HG03095 (cell line): ENCODE results near the gene PPP2R2C.

Experiments
- ATAC-seq: cut with Tn5 transposase; IDR thresholded peaks from one replicate; pipeline ENCODE4 v1.9.1; 2021; ENCODE audit warnings: moderate library complexity; ENCODE audit not compliant: unreplicated experiment

Gene PPP2R2C

GRCh38 chr4:6404611-6405396 is 67.6 kb downstream of the PPP2R2C start:
- no peak for ATAC-seq

DNA sequence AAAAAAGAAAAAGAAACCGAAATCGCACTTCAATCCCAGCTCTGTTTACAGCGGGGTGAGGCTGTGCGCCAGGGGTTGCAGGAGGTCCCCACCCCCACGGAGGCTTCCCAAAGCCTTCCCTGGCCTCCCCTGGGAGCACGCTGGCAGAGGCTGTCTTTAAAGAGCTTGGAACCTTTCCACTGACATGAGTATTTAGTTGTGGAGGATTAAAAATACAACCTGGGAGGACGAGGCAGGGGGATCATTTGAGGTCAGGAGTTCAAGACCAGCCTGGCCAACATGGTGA is 69.1 kb downstream of the PPP2R2C start:
- no peak for ATAC-seq

GRCh38 chr4:6402566-6403399 is 69.6 kb downstream of the PPP2R2C start:
- ATAC-seq, result no peak

DNA sequence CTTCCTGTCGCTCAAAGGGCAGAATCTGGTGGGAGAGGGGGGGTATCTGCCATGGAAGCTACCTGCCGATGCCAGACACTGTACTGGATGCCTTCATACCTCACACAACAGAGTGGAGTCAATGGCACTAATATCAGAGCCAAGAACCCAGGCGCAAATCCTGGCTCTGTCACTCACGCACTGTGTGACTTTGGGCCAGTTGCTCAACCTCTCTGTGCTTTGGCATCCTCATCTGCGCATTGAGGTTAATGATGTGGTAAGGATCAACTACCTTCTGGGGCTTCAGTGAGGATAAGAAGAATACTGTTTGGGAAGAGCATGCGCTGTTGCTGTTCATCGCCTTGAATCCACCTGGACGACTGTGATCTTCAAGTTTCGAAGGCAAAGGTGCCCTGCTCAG is 70.6 kb downstream of the PPP2R2C start:
- no peak for ATAC-seq

DNA sequence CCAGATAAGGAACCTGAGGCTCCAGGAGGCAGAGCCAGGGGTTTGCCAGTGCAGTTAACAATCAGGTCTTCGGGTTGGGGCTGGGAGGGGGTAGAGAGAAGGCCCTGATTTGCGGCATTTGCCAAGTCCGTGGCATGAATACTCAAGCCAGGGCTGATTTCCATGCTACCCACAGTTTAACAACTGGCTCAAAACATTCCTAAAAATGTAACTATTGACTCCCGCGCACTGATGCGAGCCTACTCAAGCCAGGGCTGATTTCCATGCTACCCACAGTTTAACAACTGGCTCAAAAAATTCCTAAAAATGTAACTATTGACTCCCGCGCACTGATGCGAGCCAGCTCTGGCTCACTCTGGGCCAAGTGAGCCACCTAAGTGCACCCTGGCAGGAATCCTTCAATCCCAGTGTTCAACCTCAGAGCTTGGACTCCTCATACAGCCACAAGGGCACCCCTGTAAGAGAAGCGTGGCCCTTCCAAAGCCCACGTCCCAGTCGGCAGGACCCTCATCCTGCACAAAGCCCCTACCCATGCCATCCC is 75.6 kb downstream of the PPP2R2C start:
- no peak for ATAC-seq

DNA sequence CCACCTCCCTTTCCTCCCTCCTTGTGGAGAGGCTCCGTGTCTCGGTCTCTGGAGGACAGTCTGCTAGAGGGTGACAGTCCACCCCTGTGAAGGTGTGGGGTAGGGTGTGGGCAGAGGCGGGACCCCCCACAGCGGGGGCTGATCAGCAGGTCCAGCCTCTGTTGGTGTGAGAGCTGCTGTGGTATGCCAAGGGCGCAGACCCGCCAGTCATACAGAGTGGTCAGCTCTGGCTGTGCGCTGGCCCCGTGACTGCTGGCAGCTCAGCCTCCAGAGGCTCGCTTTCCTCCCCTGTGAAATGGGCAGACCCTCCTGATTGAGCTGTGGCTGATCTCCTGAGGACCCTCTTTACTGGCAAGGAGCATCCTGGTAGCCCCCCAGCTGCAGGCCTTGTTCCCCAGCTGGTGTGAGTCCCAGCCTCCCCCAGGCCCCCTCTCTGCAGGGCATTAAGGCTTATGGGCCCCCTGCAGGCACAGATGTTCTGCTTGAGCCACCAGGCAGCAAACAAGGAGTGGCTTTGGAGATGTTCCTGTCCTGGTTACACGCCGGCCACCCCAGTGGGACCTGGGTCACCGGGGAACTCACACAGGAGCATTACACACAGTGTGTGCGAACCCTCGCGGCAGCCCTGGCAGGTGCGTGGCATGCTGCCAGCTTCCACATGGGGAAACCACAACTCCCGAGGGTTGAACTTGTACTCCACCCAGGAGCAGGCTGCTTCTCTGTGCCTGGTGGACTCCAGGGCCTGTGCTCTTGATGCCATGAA is 76.8 kb downstream of the PPP2R2C start:
- ATAC-seq, result no peak

- ATAC-seq, result no peak
Observed at GRCh38 chr4:6394671-6395081, 77.7 kb downstream of the PPP2R2C start.

- no peak for ATAC-seq
Observed at GRCh38 chr4:6393544-6394475, 78.6 kb downstream of the PPP2R2C start.

DNA sequence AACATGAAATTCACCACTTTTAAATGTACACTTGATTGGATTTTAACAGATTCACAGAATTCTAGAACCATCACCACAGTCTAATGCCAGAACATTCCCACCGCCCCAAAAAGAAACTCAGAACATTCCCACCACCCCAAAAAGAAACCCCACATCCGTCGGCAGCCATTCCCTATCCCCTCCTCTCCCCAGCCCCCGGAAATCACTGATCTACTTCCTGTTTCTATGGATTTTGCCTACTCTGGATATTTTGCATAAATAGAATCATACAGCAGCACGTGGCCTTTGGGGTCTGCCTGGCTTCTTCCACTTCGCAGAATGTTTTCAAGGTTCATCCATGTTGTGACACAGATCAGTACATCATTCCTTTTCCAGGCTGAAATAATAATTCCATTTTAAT is 79.3 kb downstream of the PPP2R2C start:
- ATAC-seq, result no peak

GRCh38 chr4:6392407-6392806 is 80.0 kb downstream of the PPP2R2C start:
- no peak for ATAC-seq

DNA sequence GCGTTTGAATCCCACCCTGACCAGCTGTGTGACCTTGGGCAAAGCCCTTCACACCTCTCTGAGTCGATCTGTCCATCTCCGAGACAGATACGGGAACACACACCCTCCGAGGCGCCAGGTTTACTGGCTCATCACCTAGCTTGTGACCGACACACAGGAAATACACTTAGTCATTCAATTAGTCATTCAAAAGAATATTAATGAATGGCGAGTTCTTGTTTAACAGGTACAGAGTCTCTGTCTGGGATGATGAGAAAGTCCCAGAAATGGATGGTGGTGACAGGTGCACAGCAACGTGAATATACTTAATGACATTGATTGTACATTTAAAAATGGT is 80.6 kb downstream of the PPP2R2C start:
- ATAC-seq, result no peak

DNA sequence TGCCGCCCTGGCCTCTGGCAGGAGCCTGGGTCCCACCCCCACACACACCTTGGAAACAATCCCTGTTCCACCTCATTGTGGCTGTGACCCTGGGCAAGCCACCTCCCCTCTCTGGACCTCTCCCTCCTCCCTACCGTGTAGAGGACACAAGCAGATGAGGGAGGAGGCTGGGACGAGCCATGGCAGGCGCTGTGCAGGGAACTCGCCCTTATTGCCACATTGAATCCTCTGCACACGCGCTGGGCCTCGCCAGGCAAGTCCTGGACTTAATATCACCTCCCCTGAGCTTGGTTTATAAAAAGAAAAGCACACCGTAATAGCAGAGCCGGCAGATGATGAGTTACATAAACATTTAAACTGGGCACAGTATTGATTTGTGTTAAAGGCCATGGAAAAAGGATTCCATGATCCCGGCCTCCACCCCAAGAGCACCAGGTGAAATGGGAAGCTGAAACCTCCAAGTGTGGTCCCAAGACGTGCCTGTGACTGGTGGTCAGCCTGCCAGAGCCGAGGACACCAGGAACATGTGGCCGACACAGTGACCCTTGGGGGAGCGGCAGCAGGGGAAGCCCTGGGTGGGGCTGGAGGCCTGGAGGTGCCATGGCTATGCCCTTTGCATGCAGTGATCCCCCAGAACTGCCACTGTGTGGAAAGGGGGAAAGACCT is 81.1 kb downstream of the PPP2R2C start:
- ATAC-seq, result no peak

DNA sequence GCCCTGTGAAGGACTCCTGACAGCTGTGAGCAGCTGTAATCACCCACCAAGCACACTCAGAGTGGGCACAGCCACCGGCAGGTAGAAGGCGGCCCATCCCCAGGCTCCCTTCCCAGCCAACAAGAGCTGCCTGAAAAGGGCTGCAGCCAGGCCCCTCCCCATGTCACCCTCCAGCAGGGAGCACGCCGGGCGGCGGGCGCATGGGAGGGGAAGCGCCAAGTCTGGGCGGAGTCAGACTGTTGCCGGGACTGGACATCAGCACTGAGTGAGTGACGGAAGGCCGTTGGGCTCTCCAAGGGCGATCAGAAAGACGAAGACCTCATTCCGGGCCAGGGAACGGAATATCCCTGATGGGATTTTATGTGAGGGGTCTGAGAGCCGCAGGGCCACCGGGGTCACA is 82.1 kb downstream of the PPP2R2C start:
- no peak for ATAC-seq

DNA sequence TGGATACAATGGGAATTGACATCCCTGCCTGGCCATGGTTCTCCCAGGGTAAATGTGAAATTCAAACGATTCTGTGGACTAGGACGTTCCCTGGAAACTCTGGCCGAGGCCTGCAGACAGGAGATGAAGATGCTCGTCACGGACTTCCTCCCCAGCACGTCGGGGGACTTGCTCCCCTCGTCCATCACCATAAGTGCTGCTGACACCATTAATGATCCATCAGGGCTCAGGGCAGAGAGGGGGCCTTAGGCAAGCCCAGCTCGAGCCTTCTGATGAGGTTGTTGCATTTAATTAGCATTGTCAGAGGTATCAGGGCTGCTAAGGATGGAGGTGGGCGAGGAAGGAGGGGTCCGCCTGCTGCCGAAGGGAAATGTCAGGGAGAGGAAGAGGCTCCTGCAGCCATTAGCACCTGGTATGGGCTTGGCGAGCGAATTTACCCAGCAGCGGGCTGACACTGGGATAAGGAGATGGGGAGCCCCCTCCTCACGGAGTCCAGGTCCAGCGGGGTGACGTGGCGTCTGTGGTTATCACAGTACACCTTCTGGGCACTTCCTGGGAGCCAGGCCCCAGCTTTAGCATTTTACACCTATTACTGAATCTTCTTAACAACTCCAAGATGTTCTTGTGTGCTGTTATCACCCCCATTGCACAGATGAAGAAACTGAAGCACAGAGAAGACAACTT is 83.1 kb downstream of the PPP2R2C start:
- ATAC-seq, result no peak

DNA sequence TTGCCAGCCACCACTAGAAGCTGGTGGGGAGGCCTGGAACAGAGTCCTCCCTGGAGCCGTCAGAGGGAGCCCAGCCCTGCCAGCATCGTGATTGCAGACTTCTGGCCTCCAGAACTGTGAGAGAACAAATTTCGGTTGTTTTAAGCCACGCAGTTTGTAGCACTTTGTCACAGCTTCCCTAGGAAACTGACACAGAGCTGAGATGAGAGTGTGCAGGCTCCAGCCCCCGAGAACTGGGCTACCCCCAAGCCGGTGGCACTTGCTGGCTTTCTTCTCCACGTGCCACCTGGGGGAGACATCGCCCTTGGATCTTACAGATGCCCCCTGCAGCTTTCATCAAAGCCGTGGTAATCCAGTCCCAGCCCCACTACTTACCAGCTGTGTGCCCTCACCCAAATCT is 83.7 kb downstream of the PPP2R2C start:
- no peak for ATAC-seq

- ATAC-seq, result no peak
Observed at GRCh38 chr4:6387946-6388345, 84.5 kb downstream of the PPP2R2C start.

DNA sequence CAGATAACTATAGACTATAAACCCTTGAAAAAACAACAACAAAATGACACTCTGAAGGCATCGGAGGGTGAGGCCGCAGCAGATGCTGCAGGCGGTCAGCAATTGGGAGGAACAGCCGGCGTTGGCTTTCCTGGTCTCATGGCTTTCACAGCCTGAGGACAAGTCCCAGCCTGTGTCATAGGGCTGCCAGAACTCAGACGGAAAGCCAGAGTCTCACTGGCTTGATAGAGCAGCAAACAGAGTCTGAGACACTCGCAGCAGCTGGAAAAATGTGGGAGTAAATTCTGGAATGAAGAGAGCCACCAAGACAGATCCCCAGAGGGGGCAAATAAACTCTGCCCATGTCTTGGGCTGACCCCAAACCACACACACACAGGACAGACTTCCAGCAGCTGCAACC is 86.3 kb downstream of the PPP2R2C start:
- no peak for ATAC-seq

DNA sequence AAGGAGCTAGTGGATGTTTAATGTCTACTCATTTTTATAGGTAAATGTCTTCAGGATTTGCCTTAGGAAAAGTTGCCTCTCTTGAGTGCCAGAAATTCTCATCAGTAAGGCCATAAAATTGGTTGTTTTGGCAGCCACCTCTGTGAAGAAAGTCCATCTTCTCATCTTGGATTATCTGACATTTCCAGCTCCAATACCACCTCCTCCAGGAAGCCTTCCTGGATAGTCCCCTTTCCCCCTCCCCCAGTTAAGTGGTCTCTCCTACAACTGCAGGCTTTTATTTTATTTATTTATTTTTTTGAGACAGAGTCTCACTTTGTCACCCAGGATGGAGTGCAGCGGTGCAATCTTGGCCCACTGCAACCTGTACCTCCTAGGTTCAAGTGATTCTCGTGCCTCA is 87.1 kb downstream of the PPP2R2C start:
- no peak for ATAC-seq

DNA sequence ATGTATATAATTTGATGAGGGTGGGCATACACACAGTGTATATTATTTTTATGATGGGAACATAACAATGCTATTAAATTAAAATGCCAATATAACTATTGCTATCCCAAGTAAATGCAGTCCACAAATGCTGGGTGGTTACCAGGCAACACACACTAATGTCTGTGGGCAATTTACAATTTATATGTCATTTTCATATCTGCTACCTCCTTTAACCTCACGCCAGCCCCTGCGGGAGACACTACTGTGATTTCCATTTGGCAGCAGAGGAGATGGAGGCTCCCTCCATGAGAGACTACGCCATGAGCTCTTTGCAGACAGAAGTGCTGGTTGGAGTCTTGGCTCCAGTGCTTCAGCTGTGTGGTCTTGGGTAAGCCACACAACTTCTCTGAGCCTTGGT is 87.9 kb downstream of the PPP2R2C start:
- no peak for ATAC-seq
